HepG2 (cell line): Measurements from ENCODE around the gene TMPRSS15. TPM values are rescaled to one million over a fixed set of nuclear protein-coding genes. Genes with fewer than 3 reads are reported as not detected.

ENCODE experiments used
- ATAC-seq: fragments of 200-7000 bp; cut with Tn5 transposase; 3 replicates; pipeline ENCODE4 v1.9.1; 2020; ENCODE audit warnings: mild to moderate bottlenecking, moderate library complexity
- BruUV-seq: library from RNA; stranded (reverse); fragments of 400-500 nt; replicated peaks from 2 replicates; lab custom pipeline; 2021; lab: Mats Ljungman, UMichigan
- CTCF ChIA-PET: fragments of 300-600 bp; formaldehyde crosslinking; extraction: SDS; loops from one replicate; lab custom pipeline; 2021; ENCODE audit warnings: low total read pairs, inconsistent platforms, low intra/inter-chr PET ratio; lab: Yijun Ruan, JAX
- POLR2A ChIA-PET: fragments of 350-600 bp; sonication (Branson Sonifier 250); formaldehyde crosslinking; loops from one replicate; lab custom pipeline; 2020; ENCODE audit warnings: antibody characterized with exemption, inconsistent platforms; lab: Yijun Ruan, JAX
- DNase-seq: peaks from one replicate; pipeline ENCODE4 v3.0.0-alpha.2; 2015; ENCODE audit warnings: low spot score
- FAIRE-seq: peaks from 3 replicates; lab custom pipeline; 2011; peaks lifted over from hg19 to GRCh38; lab: Jason Lieb, UNC
- H2AFZ ChIP-seq: one replicate; pipeline ENCODE4 v1.6.1; 2011; ENCODE audit warnings: low read length, inconsistent platforms
- H3K27ac ChIP-seq: fragments of 300-600 bp; 3 replicates; pipeline ENCODE4 v1.8.0; 2011; ENCODE audit warnings: mixed run types, mild to moderate bottlenecking, mixed read lengths, low read length, inconsistent platforms; ENCODE audit not compliant: insufficient read depth; ENCODE audit errors: extremely low read length
- H3K27me3 ChIP-seq, 2 experiments: fragments of 200-600 bp in 1 of 2; 2 replicates in 1 of 2; 3 replicates in 1 of 2; pipeline versions ENCODE4 v1.6.0 to v1.8.0; 2011; ENCODE audit warnings: low read length in 2 of 2, mild to moderate bottlenecking in 2 of 2, moderate library complexity in 2 of 2, inconsistent platforms in 1 of 2; ENCODE audit not compliant: insufficient read depth in 2 of 2, control insufficient read depth in 1 of 2
- H3K36me3 ChIP-seq, 2 experiments: fragments of 200-600 bp in 1 of 2; replicated peaks in 1 of 2; 2 replicates in 1 of 2; 3 replicates in 1 of 2; pipeline versions ENCODE4 v1.5.1 to v1.8.0; 2011; ENCODE audit warnings: low read length in 2 of 2, inconsistent platforms in 1 of 2; ENCODE audit not compliant: insufficient read depth in 2 of 2, control insufficient read depth in 1 of 2
- H3K4me1 ChIP-seq: 2 replicates; pipeline ENCODE4 v1.5.1; 2012; ENCODE audit warnings: low read length, inconsistent platforms; ENCODE audit not compliant: insufficient read depth
- H3K4me2 ChIP-seq: 2 replicates; pipeline ENCODE4 v1.6.0; 2011; ENCODE audit warnings: low read depth, low read length, inconsistent platforms
- H3K4me3 ChIP-seq, 3 experiments: fragments of 200-600 bp in 1 of 3; sonication (generic), shearing (Covaris generic) in 1 of 3; replicated peaks in 1 of 3; 2 replicates each; pipeline ENCODE4 v1.5.1; 2011 to 2016; ENCODE audit warnings: low read length in 3 of 3, inconsistent platforms in 2 of 3, low read depth in 2 of 3, mild to moderate bottlenecking in 2 of 3, control low read depth in 1 of 3, mixed read lengths in 1 of 3; ENCODE audit not compliant: insufficient read depth in 1 of 3
- H3K79me2 ChIP-seq: one replicate; pipeline ENCODE4 v1.6.1; 2011; ENCODE audit warnings: low read length, inconsistent platforms; ENCODE audit not compliant: insufficient read depth
- H3K9ac ChIP-seq: 2 replicates; pipeline ENCODE4 v1.6.0; 2011; ENCODE audit warnings: mild to moderate bottlenecking, low read depth, low read length, inconsistent platforms; ENCODE audit not compliant: insufficient read depth
- H3K9me3 ChIP-seq: 2 replicates; pipeline ENCODE4 v1.5.1; 2012; ENCODE audit warnings: mild to moderate bottlenecking, low read length
- H4K20me1 ChIP-seq: 2 replicates; pipeline ENCODE4 v1.6.0; 2011; ENCODE audit warnings: inconsistent platforms, mild to moderate bottlenecking, low read length, moderate library complexity; ENCODE audit not compliant: insufficient read depth
- FOXO1 ChIP-seq: sonication (generic); formaldehyde crosslinking; IDR thresholded peaks from 2 replicates; pipeline ENCODE4 v1.4.0; 2020; ENCODE audit warnings: missing genetic modification reagents
- GABPA ChIP-seq, 2 experiments: IDR thresholded peaks; 2 replicates each; pipeline ENCODE4 v1.6.1; 2011 to 2016; ENCODE audit warnings: low read depth in 2 of 2, low read length in 1 of 2, missing biosample characterization in 1 of 2, missing genetic modification characterization in 1 of 2
- HINFP ChIP-seq: sonication (generic); formaldehyde crosslinking; IDR thresholded peaks from 2 replicates; pipeline ENCODE4 v1.4.0; 2020; ENCODE audit warnings: low read depth, mild to moderate bottlenecking, missing genetic modification reagents
- MLLT10 ChIP-seq: sonication (generic); formaldehyde crosslinking; IDR thresholded peaks from 2 replicates; pipeline ENCODE4 v1.4.0; 2020; ENCODE audit warnings: missing genetic modification reagents
- SRSF4 ChIP-seq: fragments of 200-400 bp; formaldehyde crosslinking; IDR thresholded peaks from one replicate; pipeline ENCODE4 v1.6.1; 2018; ENCODE audit warnings: mild to moderate bottlenecking, low read depth, low read length, moderate library complexity; ENCODE audit not compliant: poor library complexity, severe bottlenecking
- ZNF296 ChIP-seq: sonication (generic); formaldehyde crosslinking; conservative IDR thresholded peaks from 2 replicates; pipeline ENCODE4 v1.5.0; 2020; ENCODE audit warnings: mild to moderate bottlenecking, missing genetic modification reagents
- ZNF564 ChIP-seq: sonication (generic); formaldehyde crosslinking; IDR thresholded peaks from 2 replicates; pipeline ENCODE4 v1.8.1; 2023; ENCODE audit warnings: mild to moderate bottlenecking, missing genetic modification reagents
- WGBS: methylation state at CpG from one replicate; pipeline ENCODE4 v1.1.6; 2017; ENCODE audit warnings: low lambda C conversion rate; 5-methylcytosine and 5-hydroxymethylcytosine counted together
- in situ Hi-C: cut with HindIII; loops from 2 replicates; pipeline ENCODE4 v1.10.0; 2017; ENCODE audit warnings: low pct_unique_long_range_greater_than_20kb; ENCODE audit not compliant: extremely low pct_ligation_motif_present
- intact Hi-C: fragments of 100-400 bp; cut with micrococcal nuclease; formaldehyde crosslinking; loops from one replicate; pipeline ENCODE4 v1.10.0; 2022; ENCODE audit not compliant: unreplicated experiment
- polyA plus RNA-seq, 8 experiments: library from polyadenylated mRNA; depleted of rRNA in 3 of 8; stranded (reverse) in 7 of 8; unstranded in 1 of 8; fragments of >200 nt; fragmentation: Illumina TruSeq in 4 of 8; extraction: Trizol in 4 of 8; gene quantifications; 2 replicates each; pipeline versions ENCODE4 v1.2.1 to v1.2.3, GENCODE V29; 2011 to 2016; ENCODE audit warnings: low read depth in 4 of 8, missing spikeins in 1 of 8, mixed read lengths in 1 of 8; ENCODE audit not compliant: insufficient read depth in 1 of 8
- total RNA-seq, 5 experiments: library from RNA; depleted of rRNA; stranded (reverse); fragments of >200 nt; fragmentation: Illumina TruSeq; extraction: Trizol; gene quantifications; 2 replicates each; pipeline ENCODE4 v1.2.3, GENCODE V29; 2016; ENCODE audit warnings: low read depth in 1 of 5
- TF ChIP-seq, protein P1 (sequence below): sonication (generic); formaldehyde crosslinking; IDR thresholded peaks from 2 replicates; pipeline ENCODE4 v1.4.0; 2020; ENCODE audit warnings: missing genetic modification reagents; ENCODE audit errors: not compliant biosample characterization
- TF ChIP-seq, protein P2 (sequence below): sonication (generic); formaldehyde crosslinking; IDR thresholded peaks from 2 replicates; pipeline ENCODE4 v1.4.0; 2020; ENCODE audit warnings: missing genetic modification reagents

Gene TMPRSS15
- total and polyA plus RNA-seq, 2 of the 13 experiments (the other 11 are each of a cell fraction or from before 2014, with no cell fraction given): not detected

GRCh38 chr21:18268906-18269305, 134.7 kb downstream of the TMPRSS15 start:
- Histone ChIP-seq H3K9me3 (no peaks in the 10 kb centered on the region; the same call in 1 of the 2 replicates), H3K9ac (no peak overlapping the region), H3K27ac (no peak overlapping the region), H2AFZ (no peak overlapping the region), H3K4me2 (no peak overlapping the region), H3K36me3 (no peaks in the 10 kb centered on the region), H3K27me3 (no peaks in the 10 kb centered on the region), H3K4me3 (no peak overlapping the region), H4K20me1 (no peaks in the 10 kb centered on the region), H3K79me2 (no peaks in the 10 kb centered on the region)
- BruUV-seq: no TSS peak
- CTCF ChIA-PET: no interaction called here
- ATAC-seq: no peak
- WGBS: 0% methylated on average over 1 of the region's 1 CpG
- in situ Hi-C loops: no loop called here
- intact Hi-C loops: no loop called here
- no peak for TF ChIP-seq SRSF4
- no peak for TF ChIP-seq MLLT10
- no peak for TF ChIP-seq ZNF296 (CRISPR knock-in tag)
- no peak for TF ChIP-seq ZNF564
- TF ChIP-seq, protein P1, sequence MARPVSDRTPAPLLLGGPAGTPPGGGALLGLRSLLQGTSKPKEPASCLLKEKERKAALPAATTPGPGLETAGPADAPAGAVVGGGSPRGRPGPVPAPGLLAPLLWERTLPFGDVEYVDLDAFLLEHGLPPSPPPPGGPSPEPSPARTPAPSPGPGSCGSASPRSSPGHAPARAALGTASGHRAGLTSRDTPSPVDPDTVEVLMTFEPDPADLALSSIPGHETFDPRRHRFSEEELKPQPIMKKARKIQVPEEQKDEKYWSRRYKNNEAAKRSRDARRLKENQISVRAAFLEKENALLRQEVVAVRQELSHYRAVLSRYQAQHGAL (CRISPR knock-in tag): no peak
- TF ChIP-seq, protein P2, sequence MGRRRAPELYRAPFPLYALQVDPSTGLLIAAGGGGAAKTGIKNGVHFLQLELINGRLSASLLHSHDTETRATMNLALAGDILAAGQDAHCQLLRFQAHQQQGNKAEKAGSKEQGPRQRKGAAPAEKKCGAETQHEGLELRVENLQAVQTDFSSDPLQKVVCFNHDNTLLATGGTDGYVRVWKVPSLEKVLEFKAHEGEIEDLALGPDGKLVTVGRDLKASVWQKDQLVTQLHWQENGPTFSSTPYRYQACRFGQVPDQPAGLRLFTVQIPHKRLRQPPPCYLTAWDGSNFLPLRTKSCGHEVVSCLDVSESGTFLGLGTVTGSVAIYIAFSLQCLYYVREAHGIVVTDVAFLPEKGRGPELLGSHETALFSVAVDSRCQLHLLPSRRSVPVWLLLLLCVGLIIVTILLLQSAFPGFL (CRISPR knock-in tag): no peak
- no peak for TF ChIP-seq GABPA (IDR thresholded peaks at IDR 0.05; ENCODE audit: low read depth, low read length)
- TF ChIP-seq GABPA (CRISPR knock-in tag; IDR thresholded peaks at IDR 0.05; ENCODE audit: low read depth): no peak
- no peak for TF ChIP-seq HINFP (CRISPR knock-in tag)
- TF ChIP-seq FOXO1: no peak
- TF ChIP-seq, all 625 proteins: peak for 0
- POLR2A ChIA-PET: no interaction called here
- H3K4me1 ChIP-seq: no peaks in the 10 kb centered on the region
- DNase-seq (no peak), FAIRE-seq (no peak)
